GM23338 (cell line): ENCODE measurements around the gene MGRN1. TPM values are rescaled to one million over a fixed set of nuclear protein-coding genes. Genes with fewer than 3 reads are reported as not detected.
A peak's percentile ranks its signal among the peaks of the same experiment; 100 is the strongest.

Experiments used
- ATAC-seq: fragments of 200-7000 bp; cut with Tn5 transposase; 3 replicates; pipeline ENCODE4 v1.9.1; 2020
- DNase-seq: peaks from one replicate; pipeline ENCODE4 v3.0.0-alpha.2; 2015; ENCODE audit warnings: low spot score
- H2AFZ ChIP-seq: fragments of 200-600 bp; sonication (generic); 2 replicates; pipeline ENCODE4 v1.8.0; 2016; ENCODE audit warnings: antibody characterized with exemption, mild to moderate bottlenecking, moderate library complexity
- H3F3A ChIP-seq: fragments of 200-600 bp; sonication (generic); replicated peaks from 2 replicates; pipeline ENCODE4 v1.8.0; 2017; ENCODE audit warnings: antibody characterized with exemption, mixed run types, low read depth
- H3K27ac ChIP-seq: fragments of 200-600 bp; sonication (generic); 2 replicates; pipeline ENCODE4 v1.6.1; 2016; ENCODE audit warnings: low read depth
- H3K27me3 ChIP-seq: fragments of 200-600 bp; sonication (generic); 2 replicates; pipeline ENCODE4 v1.8.0; 2016; ENCODE audit warnings: mild to moderate bottlenecking, mixed run types, moderate library complexity; ENCODE audit not compliant: insufficient read depth
- H3K36me3 ChIP-seq: fragments of 200-600 bp; sonication (generic); 2 replicates; pipeline ENCODE4 v1.8.0; 2016; ENCODE audit warnings: mild to moderate bottlenecking; ENCODE audit not compliant: insufficient read depth
- H3K4me1 ChIP-seq: fragments of 200-600 bp; sonication (generic); 2 replicates; pipeline ENCODE4 v1.8.0; 2016; ENCODE audit warnings: mild to moderate bottlenecking, moderate library complexity; ENCODE audit not compliant: insufficient read depth
- H3K4me2 ChIP-seq: fragments of 200-600 bp; sonication (generic); 2 replicates; pipeline ENCODE4 v1.7.1; 2017; ENCODE audit warnings: mixed run types
- H3K4me3 ChIP-seq: fragments of 200-600 bp; sonication (generic); 2 replicates; pipeline ENCODE4 v1.6.1; 2016; ENCODE audit warnings: mixed run types
- H3K79me2 ChIP-seq: fragments of 200-600 bp; sonication (generic); replicated peaks from 2 replicates; pipeline ENCODE4 v1.8.0; 2017; ENCODE audit warnings: mild to moderate bottlenecking; ENCODE audit not compliant: insufficient read depth
- H3K9me2 ChIP-seq: fragments of 200-600 bp; sonication (generic); 2 replicates; pipeline ENCODE4 v1.8.0; 2017; ENCODE audit not compliant: insufficient read depth
- H4K20me1 ChIP-seq: fragments of 200-600 bp; sonication (generic); replicated peaks from 2 replicates; pipeline ENCODE4 v1.8.0; 2017; ENCODE audit warnings: mild to moderate bottlenecking; ENCODE audit not compliant: insufficient read depth
- H3K27ac Mint-ChIP-seq: 2 replicates; pipeline ENCODE4 v1.8.0; 2020; ENCODE audit warnings: inconsistent platforms, mild to moderate bottlenecking, moderate library complexity, mixed read lengths
- H3K27me3 Mint-ChIP-seq: 3 replicates; pipeline ENCODE4 v1.8.0; 2022; ENCODE audit warnings: low read depth, mild to moderate bottlenecking, moderate library complexity, mixed read lengths, inconsistent platforms; ENCODE audit not compliant: insufficient read depth, poor library complexity
- H3K36me3 Mint-ChIP-seq: 3 replicates; pipeline ENCODE4 v1.8.0; 2021; ENCODE audit warnings: low read depth, mild to moderate bottlenecking, inconsistent platforms, moderate library complexity, mixed read lengths
- H3K4me1 Mint-ChIP-seq: 3 replicates; pipeline ENCODE4 v1.8.0; 2020; ENCODE audit warnings: mild to moderate bottlenecking, inconsistent platforms, mixed read lengths
- H3K4me3 Mint-ChIP-seq: 3 replicates; pipeline ENCODE4 v1.8.0; 2021; ENCODE audit warnings: moderate library complexity, mild to moderate bottlenecking, inconsistent platforms, mixed read lengths
- H3K9me3 Mint-ChIP-seq: 3 replicates; pipeline ENCODE4 v1.8.0; 2020; ENCODE audit warnings: moderate library complexity, mild to moderate bottlenecking, inconsistent platforms, mixed read lengths
- CTCF ChIP-seq, 2 experiments: fragments of 200-600 bp in 1 of 2; sonication (generic) in 1 of 2; conservative IDR thresholded peaks; 2 replicates each; pipeline versions ENCODE4 v1.5.1 to v1.6.1; 2016 to 2017; ENCODE audit warnings: antibody characterized with exemption in 2 of 2, low read depth in 2 of 2, mild to moderate bottlenecking in 2 of 2, moderate library complexity in 1 of 2
- EZH2 ChIP-seq: fragments of 200-600 bp; sonication (generic); IDR thresholded peaks from one replicate; pipeline ENCODE4 v1.8.0; 2017; ENCODE audit warnings: antibody characterized with exemption, mild to moderate bottlenecking, low read depth; ENCODE audit not compliant: unreplicated experiment
- JUNB ChIP-seq: IDR thresholded peaks from one replicate; pipeline ENCODE4 v1.6.1; 2016; ENCODE audit warnings: antibody characterized with exemption; ENCODE audit not compliant: unreplicated experiment
- POLR2AphosphoS5 ChIP-seq: IDR thresholded peaks from 2 replicates; pipeline ENCODE4 v1.6.1; 2016; ENCODE audit warnings: antibody characterized with exemption, low read depth
- REST ChIP-seq: IDR thresholded peaks from one replicate; pipeline ENCODE4 v1.6.1; 2018; ENCODE audit warnings: antibody characterized with exemption; ENCODE audit not compliant: unreplicated experiment
- STAT1 ChIP-seq: IDR thresholded peaks from one replicate; pipeline ENCODE4 v1.6.1; 2016; ENCODE audit warnings: antibody characterized with exemption; ENCODE audit not compliant: unreplicated experiment
- ZNF114 ChIP-seq: fragments of 250-450 bp; sonication (Bioruptor Pico); IDR thresholded peaks from 2 replicates; pipeline ENCODE4 v1.5.0; 2020; ENCODE audit warnings: mild to moderate bottlenecking, moderate library complexity
- ZNF331 ChIP-seq: fragments of 250-450 bp; sonication (Bioruptor Pico); IDR thresholded peaks from 2 replicates; pipeline ENCODE4 v1.5.0; 2020; ENCODE audit warnings: low read depth, mild to moderate bottlenecking, moderate library complexity
- polyA plus RNA-seq: library from polyadenylated mRNA; unstranded; fragments of >200 nt; fragmentation: Nextera tagmentation; extraction: Ambion mirVana; gene quantifications from 2 replicates; pipeline ENCODE4 v1.2.1, GENCODE V29; 2016
- total RNA-seq: library from RNA; depleted of rRNA; stranded (reverse); fragments of >200 nt; shearing (Covaris generic); gene quantifications from 2 replicates; pipeline ENCODE4 v1.2.3, GENCODE V29; 2014
- TF ChIP-seq, protein P1 (sequence below): IDR thresholded peaks from 2 replicates; pipeline ENCODE4 v1.6.1; 2016; ENCODE audit warnings: antibody characterized with exemption

The MGRN1 gene
- total and polyA plus RNA-seq, 2 experiments from 2014 or later: 13.1 to 71.8 TPM

DNA sequence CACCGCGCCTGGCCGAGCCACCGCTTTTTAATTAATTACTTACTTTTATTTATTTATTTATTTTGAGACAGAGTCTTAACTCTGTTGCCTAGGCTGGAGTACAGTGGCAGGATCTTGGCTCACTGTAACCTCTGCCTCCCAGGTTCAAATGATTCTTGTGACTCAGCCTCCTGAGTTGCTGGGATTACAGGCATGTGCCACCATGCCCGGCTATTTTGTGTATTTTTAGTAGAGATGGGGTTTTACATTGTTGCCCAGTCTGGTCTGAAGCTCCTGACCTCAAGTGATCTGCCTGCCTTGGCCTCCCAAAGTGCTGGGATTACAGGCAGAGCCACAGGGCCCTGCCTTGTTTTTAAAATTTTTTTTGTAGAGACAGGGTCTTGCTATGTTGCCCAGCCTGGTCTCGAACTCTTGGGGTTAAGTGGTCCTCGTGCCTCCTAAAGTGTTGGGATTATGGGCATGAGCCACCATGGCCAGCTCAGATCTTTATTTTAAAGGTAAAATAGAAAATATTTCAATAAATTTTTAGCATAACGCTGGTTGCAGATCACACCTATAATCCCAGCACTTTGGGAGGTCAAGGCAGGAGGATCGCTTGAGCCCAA lies 50.4 kb downstream of the MGRN1 start:
- Histone ChIP-seq H3K27ac (peak overlapping the region; percentile 88; the same call in 1 of the 2 replicates), H3F3A (peaks cover 12% of the 10 kb centered on the region; the same call in 1 of the 2 replicates), H3K36me3 (no peaks in the 10 kb centered on the region), H3K9me2 (no peaks in the 10 kb centered on the region), H2AFZ (no peak overlapping the region), H3K27me3 (no peaks in the 10 kb centered on the region), H3K4me3 (no peak overlapping the region), H3K79me2 (no peaks in the 10 kb centered on the region), H3K4me1 (no peaks in the 10 kb centered on the region), H4K20me1 (no peaks in the 10 kb centered on the region; the same call in 1 of the 2 replicates), H3K4me2 (no peak overlapping the region)
- H3K4me1 Mint-ChIP-seq: peaks cover 12% of the 10 kb centered on the region
- DNase-seq: no peak
- no peak for ATAC-seq
- no peak overlapping the region for H3K27ac Mint-ChIP-seq
- H3K4me3 Mint-ChIP-seq: no peak overlapping the region
- TF ChIP-seq ZNF114 (no peak), STAT1 (no peak), REST (no peak)
- no peaks in the 10 kb centered on the region for H3K9me3 Mint-ChIP-seq
- peaks cover 11% of the 10 kb centered on the region for H3K36me3 Mint-ChIP-seq
- peaks cover 5% of the 10 kb centered on the region for H3K27me3 Mint-ChIP-seq

DNA sequence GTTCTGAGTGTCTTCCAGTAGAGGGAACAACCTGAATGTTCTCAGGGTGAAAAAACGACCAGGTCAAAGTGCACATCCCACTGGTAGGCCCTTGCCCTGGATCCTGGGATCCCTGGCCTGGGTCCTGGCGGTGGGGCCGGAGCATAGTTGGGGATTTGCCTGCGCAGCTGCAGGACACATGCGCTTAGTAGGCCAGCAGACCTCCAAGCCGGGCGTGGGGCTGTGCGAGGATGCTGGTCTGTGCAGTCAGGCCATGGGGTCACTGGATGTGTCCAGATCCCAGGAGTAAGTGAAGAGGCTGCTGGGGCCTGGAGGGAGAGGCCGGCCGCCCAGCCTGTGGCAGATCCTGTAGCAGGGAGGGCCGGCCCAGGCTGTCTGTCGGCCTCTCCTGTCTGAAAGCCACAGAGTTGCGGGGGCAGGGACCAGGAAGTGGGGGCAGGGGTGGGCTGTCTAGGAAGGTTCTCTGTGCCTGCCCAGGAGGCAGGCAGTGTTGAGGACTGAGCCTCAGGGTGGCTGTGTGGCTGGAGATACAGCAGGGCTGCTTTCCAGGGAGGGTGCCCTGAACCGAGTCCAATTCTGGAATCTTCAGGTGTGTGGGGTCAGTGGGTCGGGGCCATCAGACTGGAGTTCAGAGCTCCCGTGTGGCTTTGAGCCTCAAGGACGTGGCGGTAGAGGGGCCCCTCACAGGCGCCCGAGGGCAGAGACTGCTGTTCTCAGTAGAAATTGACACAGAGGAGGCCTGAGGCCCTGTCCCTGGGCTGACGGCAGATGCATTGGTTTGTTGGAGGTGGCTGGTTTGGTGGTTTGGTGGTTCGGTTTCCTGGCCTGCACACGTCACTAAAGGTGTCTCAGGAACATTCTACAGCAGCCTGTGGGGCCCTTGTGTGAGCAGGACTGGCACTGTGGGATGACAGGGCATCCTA lies 51.5 kb downstream of the MGRN1 start:
- peak; percentile 36 for DNase-seq
- Mint-ChIP-seq H3K36me3 (peaks cover 11% of the 10 kb centered on the region), H3K9me3 (no peaks in the 10 kb centered on the region), H3K4me3 (no peak overlapping the region), H3K27me3 (peaks cover 7% of the 10 kb centered on the region), H3K27ac (peak overlapping the region; percentile 95), H3K4me1 (peaks cover 12% of the 10 kb centered on the region)
- H3K9me2 ChIP-seq: no peaks in the 10 kb centered on the region
- no peak overlapping the region for H3K4me3 ChIP-seq
- no peaks in the 10 kb centered on the region for H3K79me2 ChIP-seq
- no peaks in the 10 kb centered on the region for H3K4me1 ChIP-seq
- no peak overlapping the region for H2AFZ ChIP-seq
- H3K4me2 ChIP-seq: no peak overlapping the region
- ATAC-seq: peak; percentile 67
- peak overlapping the region; percentile 88 for H3K27ac ChIP-seq
- peaks cover 12% of the 10 kb centered on the region; the same call in 1 of the 2 replicates for H3F3A ChIP-seq
- no peaks in the 10 kb centered on the region; the same call in 1 of the 2 replicates for H4K20me1 ChIP-seq
- H3K36me3 ChIP-seq: no peaks in the 10 kb centered on the region
- H3K27me3 ChIP-seq: no peaks in the 10 kb centered on the region
- TF ChIP-seq EZH2 (no peak), ZNF331 (CRISPR knock-in tag) (no peak), ZNF114 (no peak), CTCF (conservative IDR thresholded peaks at IDR 0.05; ENCODE audit: low read depth in 2 of 2) (no peak), JUNB (no peak), POLR2AphosphoS5 (no peak)
- TF ChIP-seq, protein P1, sequence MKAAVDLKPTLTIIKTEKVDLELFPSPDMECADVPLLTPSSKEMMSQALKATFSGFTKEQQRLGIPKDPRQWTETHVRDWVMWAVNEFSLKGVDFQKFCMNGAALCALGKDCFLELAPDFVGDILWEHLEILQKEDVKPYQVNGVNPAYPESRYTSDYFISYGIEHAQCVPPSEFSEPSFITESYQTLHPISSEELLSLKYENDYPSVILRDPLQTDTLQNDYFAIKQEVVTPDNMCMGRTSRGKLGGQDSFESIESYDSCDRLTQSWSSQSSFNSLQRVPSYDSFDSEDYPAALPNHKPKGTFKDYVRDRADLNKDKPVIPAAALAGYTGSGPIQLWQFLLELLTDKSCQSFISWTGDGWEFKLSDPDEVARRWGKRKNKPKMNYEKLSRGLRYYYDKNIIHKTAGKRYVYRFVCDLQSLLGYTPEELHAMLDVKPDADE: no peak
